HepG2 (cell line): ENCODE data around the gene VAMP2. TPM values are rescaled to one million over a fixed set of nuclear protein-coding genes. Genes with fewer than 3 reads are reported as not detected.
A peak's percentile ranks its signal among the peaks of the same experiment; 100 is the strongest.

Experiments
- ARID5B ChIP-seq: IDR thresholded peaks from 2 replicates; pipeline ENCODE4 v1.4.0; 2020; ENCODE audit warnings: mild to moderate bottlenecking, missing genetic modification reagents
- CREB3 ChIP-seq: sonication (generic); formaldehyde crosslinking; IDR thresholded peaks from 2 replicates; pipeline ENCODE4 v1.5.0; 2020; ENCODE audit warnings: missing genetic modification reagents
- CREM ChIP-seq, 2 experiments: sonication (generic) in 1 of 2; formaldehyde crosslinking in 1 of 2; IDR thresholded peaks; 2 replicates each; pipeline versions ENCODE4 v1.4.0 to v1.6.1; 2016 to 2020; ENCODE audit warnings: antibody characterized with exemption in 1 of 2, mild to moderate bottlenecking in 1 of 2, missing genetic modification reagents in 1 of 2
- ELK4 ChIP-seq: sonication (generic); formaldehyde crosslinking; IDR thresholded peaks from 2 replicates; pipeline ENCODE4 v1.9.0; 2021; ENCODE audit warnings: missing genetic modification reagents, borderline replicate concordance
- GABPB1 ChIP-seq: IDR thresholded peaks from 2 replicates; pipeline ENCODE4 v1.6.1; 2016; ENCODE audit warnings: mild to moderate bottlenecking, missing genetic modification reagents, moderate library complexity, missing compliant biosample characterization
- HBP1 ChIP-seq: IDR thresholded peaks from 2 replicates; pipeline ENCODE4 v1.6.1; 2016; ENCODE audit warnings: low read depth, control low read depth
- JDP2 ChIP-seq: sonication (generic); formaldehyde crosslinking; IDR thresholded peaks from 2 replicates; pipeline ENCODE4 v1.8.1; 2022; ENCODE audit warnings: missing genetic modification reagents, borderline replicate concordance
- MXD1 ChIP-seq: sonication (generic); formaldehyde crosslinking; IDR thresholded peaks from 2 replicates; pipeline ENCODE4 v1.4.0; 2020; ENCODE audit warnings: mild to moderate bottlenecking, missing genetic modification reagents
- NFE2L1 ChIP-seq: sonication (generic); formaldehyde crosslinking; IDR thresholded peaks from 2 replicates; pipeline ENCODE4 v1.4.0; 2020; ENCODE audit warnings: missing genetic modification reagents, mild to moderate bottlenecking, borderline replicate concordance
- TBL1XR1 ChIP-seq: fragments of 150-350 bp; IDR thresholded peaks from 2 replicates; pipeline ENCODE4 v1.6.1; 2014; ENCODE audit warnings: borderline replicate concordance, low read length; ENCODE audit not compliant: partially characterized antibody
- THAP11 ChIP-seq: IDR thresholded peaks from 2 replicates; pipeline ENCODE4 v1.6.1; 2016; ENCODE audit warnings: missing biosample characterization, missing genetic modification reagents
- ZBTB49 ChIP-seq: sonication (generic); formaldehyde crosslinking; IDR thresholded peaks from 2 replicates; pipeline ENCODE4 v1.4.0; 2020; ENCODE audit warnings: missing genetic modification reagents, borderline replicate concordance
- ZNF207 ChIP-seq: fragments of 450-650 bp; IDR thresholded peaks from 2 replicates; pipeline ENCODE4 v1.6.1; 2016; ENCODE audit warnings: antibody characterized with exemption, borderline replicate concordance
- ZNF260 ChIP-seq: sonication (generic); formaldehyde crosslinking; IDR thresholded peaks from 2 replicates; pipeline ENCODE4 v1.4.0; 2020; ENCODE audit warnings: missing genetic modification reagents, low read depth, mild to moderate bottlenecking, borderline replicate concordance
- ZNF431 ChIP-seq: sonication (generic); formaldehyde crosslinking; IDR thresholded peaks from 2 replicates; pipeline ENCODE4 v1.9.0; 2022; ENCODE audit warnings: missing genetic modification reagents, low read depth, mild to moderate bottlenecking, borderline replicate concordance
- ZNF562 ChIP-seq: sonication (generic); formaldehyde crosslinking; IDR thresholded peaks from 2 replicates; pipeline ENCODE4 v1.8.0; 2022; ENCODE audit warnings: missing genetic modification reagents, borderline replicate concordance
- ZNF589 ChIP-seq: sonication (generic); formaldehyde crosslinking; conservative IDR thresholded peaks from 2 replicates; pipeline ENCODE4 v1.8.0; 2022; ENCODE audit warnings: mild to moderate bottlenecking, moderate library complexity, missing genetic modification reagents
- polyA plus RNA-seq, 8 experiments: library from polyadenylated mRNA; depleted of rRNA in 3 of 8; stranded (reverse) in 7 of 8; unstranded in 1 of 8; fragments of >200 nt; fragmentation: Illumina TruSeq in 4 of 8; extraction: Trizol in 4 of 8; gene quantifications; 2 replicates each; pipeline versions ENCODE4 v1.2.1 to v1.2.3, GENCODE V29; 2011 to 2016; ENCODE audit warnings: low read depth in 4 of 8, missing spikeins in 1 of 8, mixed read lengths in 1 of 8; ENCODE audit not compliant: insufficient read depth in 1 of 8
- total RNA-seq, 5 experiments: library from RNA; depleted of rRNA; stranded (reverse); fragments of >200 nt; fragmentation: Illumina TruSeq; extraction: Trizol; gene quantifications; 2 replicates each; pipeline ENCODE4 v1.2.3, GENCODE V29; 2016; ENCODE audit warnings: low read depth in 1 of 5

VAMP2 gene
- total and polyA plus RNA-seq, 2 of the 13 experiments (the other 11 are each of a cell fraction or from before 2014, with no cell fraction given) = 3.9 to 17.2 TPM

- TF ChIP-seq ELK4 (CRISPR knock-in tag) (no peak), ZNF431 (CRISPR knock-in tag) (no peak), ZNF207 (no peak), CREM (IDR thresholded peaks at IDR 0.05) (no peak), CREM (CRISPR knock-in tag; IDR thresholded peaks at IDR 0.05) (no peak), THAP11 (CRISPR knock-in tag) (no peak), MXD1 (CRISPR knock-in tag) (0 out of 2 replicates have a peak, but pooled peaks have one; percentile 20), NFE2L1 (no peak), ZNF589 (no peak; the same call in 1 of the 2 replicates), GABPB1 (CRISPR knock-in tag) (peak; percentile 52; the same call in 1 of the 2 replicates), ZNF260 (CRISPR knock-in tag) (no peak), TBL1XR1 (no peak), JDP2 (CRISPR knock-in tag) (no peak), ZNF562 (CRISPR knock-in tag) (no peak), CREB3 (CRISPR knock-in tag) (no peak), ZBTB49 (no peak), HBP1 (CRISPR knock-in tag) (no peak), ARID5B (CRISPR knock-in tag) (peak; percentile 17; the same call in 1 of the 2 replicates)
Measured at GRCh38 chr17:8121681-8122421, 40.9 kb downstream of the VAMP2 start (continued).
